ENCODE measurements around the gene TEX11.
"Not testable (repeated sequence)": the region's sequence is repeated elsewhere in the genome, so short reads cannot be mapped to it uniquely, and the experiment has no call there.

TEX11 gene

DNA sequence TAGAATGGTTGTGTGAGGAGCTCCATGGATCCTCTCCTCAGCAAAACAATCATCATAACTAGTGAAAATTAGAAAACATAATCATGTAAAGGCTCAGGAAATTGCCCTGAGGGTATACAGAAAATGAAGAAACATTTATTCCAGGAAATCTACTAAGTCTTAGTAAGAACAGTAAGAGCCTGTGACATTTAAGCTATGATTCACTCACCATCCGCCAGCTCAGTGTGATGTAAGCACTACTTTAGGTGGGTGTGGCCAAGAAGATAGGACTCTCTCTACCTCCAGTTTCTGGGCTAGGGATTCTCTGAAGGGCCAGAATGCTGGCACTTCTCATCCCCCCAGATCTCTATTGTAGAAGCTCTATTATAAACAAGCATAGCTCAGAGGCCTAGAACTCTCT is 316.4 kb downstream of the TEX11 start:
- no peak for DNase-seq (ENCODE audit: low read depth)

GRCh38 chrX:70587158-70587557 is 321.4 kb downstream of the TEX11 start:
- DNase-seq (ENCODE audit: low read depth) = not testable (repeated sequence)

DNA sequence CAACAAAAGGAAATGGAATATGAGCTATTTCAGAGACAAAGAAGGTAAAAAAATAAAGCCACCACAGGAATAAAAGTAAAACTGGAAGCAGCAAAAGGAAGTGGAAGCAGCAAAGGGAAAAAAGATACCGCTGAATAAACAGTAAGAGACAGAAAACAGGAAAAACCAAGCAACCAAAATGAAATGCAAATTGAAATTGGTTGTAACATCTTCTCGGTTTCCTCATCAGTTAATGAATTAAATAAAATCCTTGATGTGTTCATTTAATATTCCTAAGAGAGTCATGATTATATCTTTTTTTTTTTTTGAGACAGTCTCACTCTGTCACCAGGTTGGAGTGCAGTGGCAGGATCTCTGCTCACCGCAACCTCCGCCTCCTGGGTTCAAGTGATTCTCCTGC is 331.1 kb downstream of the TEX11 start:
- DNase-seq (ENCODE audit: low read depth) = no peak

DNA sequence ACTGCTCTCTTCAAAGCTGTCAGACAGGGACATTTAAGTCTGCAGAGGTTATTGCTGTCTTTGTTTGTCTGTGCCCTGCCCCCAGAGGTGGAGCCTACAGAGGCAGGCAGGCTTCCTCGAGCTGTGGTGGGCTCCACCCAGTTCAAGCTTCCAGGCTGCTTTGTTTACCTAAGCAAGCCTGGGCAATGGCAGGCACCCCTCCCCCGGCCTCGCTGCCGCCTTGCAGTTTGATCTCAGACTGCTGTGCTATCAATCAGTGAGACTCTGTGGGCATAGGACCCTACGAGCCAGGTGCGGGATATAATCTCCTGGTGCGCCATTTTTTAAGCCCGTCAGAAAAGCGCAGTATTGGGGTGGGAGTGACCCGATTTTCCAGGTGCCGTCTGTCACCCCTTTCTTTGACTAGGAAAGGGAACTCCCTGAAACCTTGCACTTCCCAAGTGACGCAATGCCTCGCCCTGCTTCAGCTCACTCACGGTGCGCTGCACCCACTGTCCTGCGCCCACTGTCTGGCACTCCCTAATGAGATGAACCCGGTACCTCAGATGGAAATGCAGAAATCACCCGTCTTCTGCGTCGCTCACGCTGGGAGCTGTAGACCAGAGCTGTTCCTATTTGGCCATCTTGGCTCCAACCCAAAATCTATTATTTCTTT is 338.5 kb downstream of the TEX11 start:
- not testable (repeated sequence) for DNase-seq (ENCODE audit: low read depth)

- DNase-seq (ENCODE audit: low read depth) = no peak
Observed at GRCh38 chrX:70554948-70555347, 353.6 kb downstream of the TEX11 start.

DNA sequence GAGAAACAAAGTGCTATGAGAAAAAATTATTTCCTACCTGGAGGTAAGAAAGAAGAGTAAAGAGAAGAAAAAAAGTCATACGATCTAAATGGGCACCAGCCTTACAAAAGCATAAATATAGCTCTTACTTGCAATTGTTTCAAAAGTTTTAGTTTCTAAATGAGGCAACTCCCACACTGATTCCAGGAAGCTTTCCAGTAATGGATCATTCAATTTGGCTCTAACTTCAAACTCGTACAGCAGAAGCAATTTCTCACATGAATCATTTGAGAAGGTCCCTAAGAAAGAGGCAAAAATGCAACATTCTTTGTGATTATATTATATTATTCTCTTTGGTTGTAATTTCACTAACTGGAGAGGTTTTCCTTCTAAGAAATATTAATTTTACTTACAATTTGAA is 354.0 kb downstream of the TEX11 start:
- no peak for DNase-seq (ENCODE audit: low read depth)

DNA sequence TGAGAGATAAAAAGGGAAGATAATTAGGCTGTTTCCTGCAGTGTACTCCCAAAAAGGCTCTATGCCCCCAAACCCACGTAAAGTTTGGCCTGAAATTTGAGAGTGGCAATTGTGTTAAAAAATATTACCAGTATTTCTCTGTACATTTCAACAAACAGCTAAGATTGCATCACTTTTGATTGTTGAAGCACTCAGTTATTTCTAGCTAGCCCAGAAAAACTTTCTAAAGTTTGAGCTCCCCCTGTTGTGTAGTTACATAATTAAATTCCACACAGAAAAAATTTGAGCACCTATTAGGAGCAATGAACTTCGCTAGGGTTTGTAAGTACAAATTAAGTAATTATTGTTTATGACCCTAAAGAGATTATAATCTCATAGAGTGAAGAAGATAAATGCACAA is 354.4 kb downstream of the TEX11 start:
- no peak for DNase-seq (ENCODE audit: low read depth)

DNA sequence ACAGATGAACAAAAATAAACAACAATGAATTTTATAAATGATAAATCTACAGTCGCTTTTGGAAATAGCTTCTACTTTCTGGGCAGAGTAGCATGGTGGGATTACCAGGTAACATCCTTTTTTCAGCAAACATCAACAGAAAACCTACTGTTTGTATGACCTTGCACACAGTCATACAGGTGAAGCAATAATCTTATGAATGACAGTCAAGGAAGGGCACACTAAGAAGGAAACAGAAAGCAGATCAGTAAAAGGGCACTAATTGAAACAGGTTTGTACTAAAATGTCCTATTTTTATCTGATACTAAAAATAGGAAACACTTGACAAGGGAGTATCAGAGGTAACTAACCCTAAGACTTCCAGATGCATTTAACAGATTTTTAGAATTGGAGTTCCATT is 355.0 kb downstream of the TEX11 start:
- no peak for DNase-seq (ENCODE audit: low read depth)

DNA sequence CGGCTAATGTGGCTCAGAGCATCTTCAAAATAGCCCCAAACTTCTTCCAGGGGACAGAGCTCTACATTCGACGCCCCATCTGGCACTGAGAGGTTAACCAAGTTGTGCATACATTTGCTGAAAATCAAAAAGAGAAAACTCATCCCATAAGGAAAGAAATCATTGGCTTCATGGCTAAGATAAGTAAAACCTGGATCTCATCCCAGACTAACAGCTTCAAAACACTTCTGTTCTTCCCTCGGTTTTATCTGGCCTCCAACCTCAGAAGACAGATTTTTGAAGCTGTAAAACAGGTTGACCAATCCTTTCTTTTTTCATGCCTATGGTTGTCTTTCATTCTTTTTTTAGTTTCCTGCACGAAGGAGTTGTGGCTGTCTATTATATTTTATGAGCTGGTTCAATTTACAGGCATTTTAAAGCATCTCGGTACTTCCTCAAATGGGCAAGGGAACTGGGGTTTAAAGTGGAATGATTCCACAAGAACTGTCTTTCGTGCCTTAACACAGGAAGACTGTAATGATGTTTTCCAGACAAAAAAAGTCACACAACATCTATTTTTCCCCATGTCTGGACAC is 356.3 kb downstream of the TEX11 start:
- no peak for DNase-seq (ENCODE audit: low read depth)

DNA sequence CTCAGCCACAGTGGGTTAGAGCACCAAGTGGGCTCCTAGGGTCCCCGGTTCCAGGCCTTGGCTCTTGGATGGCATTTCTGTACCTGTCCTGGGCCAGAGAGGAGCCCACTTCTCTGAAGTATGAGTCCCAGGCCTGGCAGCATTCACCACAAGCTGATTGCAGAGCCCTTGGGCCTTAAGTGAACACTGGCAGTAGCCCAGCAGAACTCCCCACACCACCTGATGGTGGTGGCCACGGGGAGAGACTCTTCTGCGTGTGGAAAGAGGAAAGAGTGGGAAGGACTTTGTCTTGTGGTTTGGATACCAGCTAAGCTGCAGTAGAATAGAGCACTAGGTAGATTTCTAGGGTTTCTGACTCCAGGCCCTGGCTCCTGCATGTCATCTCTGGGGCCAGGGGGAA is 359.1 kb downstream of the TEX11 start:
- DNase-seq (ENCODE audit: low read depth) = no peak

DNA sequence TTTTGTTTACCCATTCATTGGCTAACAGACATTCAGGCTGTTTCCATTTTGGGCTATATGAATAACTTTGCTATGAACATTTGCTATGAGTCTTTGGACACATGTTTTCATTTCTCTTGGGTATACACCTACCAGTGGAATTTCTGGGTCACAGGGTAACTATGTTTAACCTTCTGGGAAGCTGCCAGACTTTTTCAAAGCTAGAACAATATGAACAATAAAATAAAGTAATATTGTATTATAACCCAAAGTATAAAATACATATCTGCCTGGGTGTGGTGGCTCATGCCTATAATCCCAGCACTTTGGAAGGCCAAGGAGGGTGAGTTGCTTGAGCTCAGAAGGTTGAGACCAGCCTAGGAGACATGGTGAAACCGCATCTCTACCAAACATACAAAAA is 373.3 kb downstream of the TEX11 start:
- DNase-seq (ENCODE audit: low read depth) = no peak

- DNase-seq (ENCODE audit: low read depth) = no peak
Observed at GRCh38 chrX:70527610-70528345, 380.7 kb downstream of the TEX11 start.

GRCh38 chrX:70527053-70527452 is 381.5 kb downstream of the TEX11 start:
- DNase-seq (ENCODE audit: low read depth) = no peak

DNA sequence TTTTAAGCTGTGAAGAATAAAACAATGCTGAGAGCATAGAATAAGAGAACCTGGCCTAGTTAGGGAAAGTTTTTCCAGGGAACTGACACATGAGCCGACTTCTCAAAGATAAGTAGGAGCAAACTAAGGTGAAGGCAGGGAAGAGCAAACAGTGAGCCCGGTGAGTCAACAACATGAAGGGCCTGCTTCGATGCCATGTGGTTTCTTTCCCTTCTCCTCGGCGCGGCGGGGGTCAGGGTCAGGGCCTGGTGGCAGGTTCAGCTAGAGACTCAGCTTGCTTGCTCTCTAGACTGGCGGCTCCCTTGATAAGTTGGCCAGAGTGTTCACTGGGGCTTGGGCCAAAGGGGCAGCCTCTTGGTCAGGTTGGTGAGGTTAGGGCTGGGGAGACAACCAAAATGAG is 382.8 kb downstream of the TEX11 start:
- no peak for DNase-seq (ENCODE audit: low read depth)

- not testable (repeated sequence) for DNase-seq (ENCODE audit: low read depth)
Observed at GRCh38 chrX:70515692-70516091, 392.8 kb downstream of the TEX11 start.

DNA sequence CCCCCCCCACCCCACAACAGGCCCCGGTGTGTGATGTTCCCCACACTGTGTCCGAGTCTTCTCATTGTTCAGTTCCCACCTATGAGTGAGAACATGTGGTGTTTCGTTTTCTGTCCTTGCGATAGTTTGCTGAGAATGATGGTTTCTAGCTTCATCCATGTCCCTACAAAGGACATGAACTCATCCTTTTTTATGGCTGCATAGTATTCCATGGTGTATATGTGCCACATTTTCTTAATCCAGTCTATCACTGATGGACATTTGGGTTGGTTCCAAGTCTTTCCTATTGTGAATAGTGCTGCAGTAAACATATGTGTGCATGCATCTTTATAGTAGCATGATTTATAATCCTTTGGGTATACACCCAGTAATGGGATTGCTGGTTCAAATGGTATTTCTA is 393.2 kb downstream of the TEX11 start:
- not testable (repeated sequence) for DNase-seq (ENCODE audit: low read depth)

DNA sequence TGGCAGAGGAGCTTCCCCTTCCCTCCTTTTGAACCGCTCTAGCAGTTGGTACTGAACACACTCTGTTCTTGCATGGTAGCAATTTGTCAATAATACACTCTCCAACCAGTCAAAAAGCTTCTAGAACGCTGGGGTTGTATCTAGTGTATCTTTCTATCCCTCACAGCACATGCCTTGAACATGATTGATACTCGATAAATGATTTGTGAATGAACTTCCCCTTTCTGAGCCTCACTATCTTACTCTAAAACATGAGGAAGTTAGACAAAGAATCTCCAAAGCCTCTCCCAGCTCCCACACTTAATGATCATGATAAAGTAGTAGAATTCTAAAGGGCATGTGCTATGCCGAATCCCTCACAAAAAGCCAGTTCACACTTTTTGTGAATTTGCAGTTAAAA is 399.4 kb downstream of the TEX11 start:
- no peak for DNase-seq (ENCODE audit: low read depth)

- no peak for DNase-seq (ENCODE audit: low read depth)
Observed at GRCh38 chrX:70508296-70508911, 400.1 kb downstream of the TEX11 start.

DNA sequence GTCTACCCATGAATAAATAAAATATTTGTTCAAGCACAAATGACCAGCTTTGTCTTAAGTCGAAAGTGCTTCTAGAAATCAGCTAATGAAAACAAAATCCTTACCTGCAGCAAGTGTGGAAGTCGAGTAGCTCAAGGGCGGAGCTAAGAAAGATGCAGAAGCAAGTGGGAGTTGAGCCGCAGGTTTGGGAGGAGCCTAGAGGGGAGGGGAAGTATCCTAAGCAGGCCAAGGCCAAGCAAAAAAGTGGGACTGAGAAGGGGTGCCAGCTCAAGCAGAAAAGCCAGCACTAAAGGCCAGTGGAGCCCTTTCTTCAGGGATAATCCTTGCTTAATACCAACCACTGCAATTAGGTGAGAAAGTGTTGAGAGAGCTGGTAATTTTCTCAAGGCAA is 403.1 kb downstream of the TEX11 start:
- DNase-seq (ENCODE audit: low read depth) = no peak

- DNase-seq (ENCODE audit: low read depth) = no peak
Observed at GRCh38 chrX:70504772-70505450, 403.6 kb downstream of the TEX11 start.

GRCh38 chrX:70500826-70501225 is 407.7 kb downstream of the TEX11 start:
- DNase-seq (ENCODE audit: low read depth) = no peak

GRCh38 chrX:70498129-70498528 is 410.4 kb downstream of the TEX11 start:
- no peak for DNase-seq (ENCODE audit: low read depth)

DNA sequence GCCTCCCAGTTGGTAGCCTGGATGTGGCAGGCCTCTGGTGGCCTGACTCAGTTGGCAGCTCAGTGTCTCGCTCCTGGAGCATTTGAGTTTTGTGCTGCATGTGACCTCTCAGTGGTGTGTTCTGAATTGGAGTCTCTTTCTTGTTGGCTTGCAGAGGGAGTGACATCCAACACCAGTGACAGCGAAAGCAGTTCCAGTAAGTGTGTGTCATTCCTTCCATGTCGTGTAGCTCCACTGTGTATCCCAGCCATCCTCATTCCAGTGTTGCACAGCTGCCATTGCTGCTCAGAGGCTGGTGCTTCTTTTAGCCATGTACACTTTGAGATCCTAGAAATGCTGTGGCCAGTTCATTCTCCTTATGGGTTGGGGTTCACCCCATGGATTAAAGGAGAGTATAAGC is 411.5 kb downstream of the TEX11 start:
- DNase-seq (ENCODE audit: low read depth) = no peak

Data from activated T-cell treated with anti-CD3 and anti-CD28 coated beads for 1 hour (primary cell).